ENCODE data around the gene LRRC73. TPM values are rescaled to one million over a fixed set of nuclear protein-coding genes. Genes with fewer than 3 reads are reported as not detected.
A peak's percentile ranks its signal among the peaks of the same experiment; 100 is the strongest.
"Not testable (repeated sequence)": the region's sequence is repeated elsewhere in the genome, so short reads cannot be mapped to it uniquely, and the experiment has no call there.

The LRRC73 gene
- total and polyA plus RNA-seq, 2 donors (not counting 1 experiment from before 2014, with no cell fraction given) = 0.18 to 0.33 TPM

- no peaks in the 10 kb centered on the region for H3K79me2 ChIP-seq (ENCODE audit: control insufficient read depth, insufficient read depth, low read length)
- no peak for TF ChIP-seq EZH2 (IDR thresholded peaks at IDR 0.05; ENCODE audit: low read length, missing control alignments)
- no peak for TF ChIP-seq CTCF (conservative IDR thresholded peaks at IDR 0.05 in 1 of 2, IDR thresholded peaks at IDR 0.05 in 1 of 2; ENCODE audit: low read depth in 1 of 2, low read length in 2 of 2)
Observed at GRCh38 chr6:43540507-43540906, 30.4 kb upstream of the LRRC73 start.

GRCh38 chr6:43539409-43539808, 29.3 kb upstream of the LRRC73 start:
- DNase-seq (ENCODE audit: low read depth in 2 of 2); H3K79me2 ChIP-seq (ENCODE audit: control insufficient read depth, insufficient read depth, low read length); H3K36me3 ChIP-seq (ENCODE audit: control insufficient read depth, insufficient read depth, low read length); H3K27ac ChIP-seq (ENCODE audit: insufficient read depth, low read length); H3K4me3 ChIP-seq (replicated peaks in 1 of 4; ENCODE audit: control extremely low read depth in 1 of 4, insufficient read depth in 1 of 4, low read depth in 3 of 4, low read length in 4 of 4); H3K27me3 ChIP-seq (ENCODE audit: control insufficient read depth, insufficient read depth, low read length); H3K9ac ChIP-seq (ENCODE audit: insufficient read depth, low read length); H3K4me1 ChIP-seq (ENCODE audit: control insufficient read depth, extremely low read depth, insufficient read depth, low read length); H3K4me2 ChIP-seq (ENCODE audit: extremely low read depth, insufficient read depth, low read length); H3K9me3 ChIP-seq (ENCODE audit: control insufficient read depth, insufficient read depth, low read depth, low read length); H4K20me1 ChIP-seq (ENCODE audit: control insufficient read depth, extremely low read depth, insufficient read depth, low read length); H2AFZ ChIP-seq (ENCODE audit: low read length): not testable (repeated sequence)

More at GRCh38 chr6:43540507-43540906, 30.4 kb upstream of the LRRC73 start:
- Histone ChIP-seq H4K20me1 (ENCODE audit: control insufficient read depth, extremely low read depth, insufficient read depth, low read length) (no peaks in the 10 kb centered on the region), H3K9me3 (ENCODE audit: control insufficient read depth, insufficient read depth, low read depth, low read length) (no peaks in the 10 kb centered on the region), H3K27ac (ENCODE audit: insufficient read depth, low read length) (no peak overlapping the region), H3K27me3 (ENCODE audit: control insufficient read depth, insufficient read depth, low read length) (no peaks in the 10 kb centered on the region), H3K4me2 (ENCODE audit: extremely low read depth, insufficient read depth, low read length) (no peak overlapping the region), H3K4me3 (replicated peaks in 1 of 4; ENCODE audit: control extremely low read depth in 1 of 4, insufficient read depth in 1 of 4, low read depth in 3 of 4, low read length in 4 of 4) (no peak overlapping the region), H3K9ac (ENCODE audit: insufficient read depth, low read length) (no peak overlapping the region), H3K4me1 (ENCODE audit: control insufficient read depth, extremely low read depth, insufficient read depth, low read length) (no peaks in the 10 kb centered on the region), H3K36me3 (ENCODE audit: control insufficient read depth, insufficient read depth, low read length) (peaks cover 2% of the 10 kb centered on the region), H2AFZ (ENCODE audit: low read length) (no peak overlapping the region)
- no peak for DNase-seq (ENCODE audit: low read depth in 2 of 2)

- not testable (repeated sequence) for H3K9ac ChIP-seq (ENCODE audit: insufficient read depth, low read length); H3K27ac ChIP-seq (ENCODE audit: insufficient read depth, low read length); H4K20me1 ChIP-seq (ENCODE audit: control insufficient read depth, extremely low read depth, insufficient read depth, low read length); H2AFZ ChIP-seq (ENCODE audit: low read length); H3K79me2 ChIP-seq (ENCODE audit: control insufficient read depth, insufficient read depth, low read length); DNase-seq (ENCODE audit: low read depth in 2 of 2); H3K4me2 ChIP-seq (ENCODE audit: extremely low read depth, insufficient read depth, low read length); H3K4me1 ChIP-seq (ENCODE audit: control insufficient read depth, extremely low read depth, insufficient read depth, low read length); H3K9me3 ChIP-seq (ENCODE audit: control insufficient read depth, insufficient read depth, low read depth, low read length); H3K36me3 ChIP-seq (ENCODE audit: control insufficient read depth, insufficient read depth, low read length); H3K27me3 ChIP-seq (ENCODE audit: control insufficient read depth, insufficient read depth, low read length); H3K4me3 ChIP-seq (replicated peaks in 1 of 4; ENCODE audit: control extremely low read depth in 1 of 4, insufficient read depth in 1 of 4, low read depth in 3 of 4, low read length in 4 of 4)
Observed at GRCh38 chr6:43538986-43539385, 28.8 kb upstream of the LRRC73 start.

GRCh38 chr6:43532201-43532600, 22.1 kb upstream of the LRRC73 start:
- Histone ChIP-seq H4K20me1 (ENCODE audit: control insufficient read depth, extremely low read depth, insufficient read depth, low read length) (no peaks in the 10 kb centered on the region), H3K9me3 (ENCODE audit: control insufficient read depth, insufficient read depth, low read depth, low read length) (no peaks in the 10 kb centered on the region), H3K79me2 (ENCODE audit: control insufficient read depth, insufficient read depth, low read length) (no peaks in the 10 kb centered on the region), H3K36me3 (ENCODE audit: control insufficient read depth, insufficient read depth, low read length) (peaks cover 12% of the 10 kb centered on the region), H3K4me1 (ENCODE audit: control insufficient read depth, extremely low read depth, insufficient read depth, low read length) (no peaks in the 10 kb centered on the region), H3K27ac (ENCODE audit: insufficient read depth, low read length) (no peak overlapping the region), H3K4me3 (replicated peaks in 1 of 4; ENCODE audit: control extremely low read depth in 1 of 4, insufficient read depth in 1 of 4, low read depth in 3 of 4, low read length in 4 of 4) (no peak overlapping the region), H3K27me3 (ENCODE audit: control insufficient read depth, insufficient read depth, low read length) (no peaks in the 10 kb centered on the region), H3K4me2 (ENCODE audit: extremely low read depth, insufficient read depth, low read length) (no peak overlapping the region), H3K9ac (ENCODE audit: insufficient read depth, low read length) (no peak overlapping the region), H2AFZ (ENCODE audit: low read length) (no peak overlapping the region)
- TF ChIP-seq EZH2 (IDR thresholded peaks at IDR 0.05; ENCODE audit: low read length, missing control alignments) (no peak), CTCF (conservative IDR thresholded peaks at IDR 0.05 in 1 of 2, IDR thresholded peaks at IDR 0.05 in 1 of 2; ENCODE audit: low read depth in 1 of 2, low read length in 2 of 2) (no peak)
- DNase-seq (ENCODE audit: low read depth in 2 of 2) = peak in 1 of 2 donors; percentile 57

Data from fibroblast of lung (primary cell).